ENCODE data around the gene NFE2.
A peak's percentile ranks its signal among the peaks of the same experiment; 100 is the strongest.

The NFE2 gene

DNA sequence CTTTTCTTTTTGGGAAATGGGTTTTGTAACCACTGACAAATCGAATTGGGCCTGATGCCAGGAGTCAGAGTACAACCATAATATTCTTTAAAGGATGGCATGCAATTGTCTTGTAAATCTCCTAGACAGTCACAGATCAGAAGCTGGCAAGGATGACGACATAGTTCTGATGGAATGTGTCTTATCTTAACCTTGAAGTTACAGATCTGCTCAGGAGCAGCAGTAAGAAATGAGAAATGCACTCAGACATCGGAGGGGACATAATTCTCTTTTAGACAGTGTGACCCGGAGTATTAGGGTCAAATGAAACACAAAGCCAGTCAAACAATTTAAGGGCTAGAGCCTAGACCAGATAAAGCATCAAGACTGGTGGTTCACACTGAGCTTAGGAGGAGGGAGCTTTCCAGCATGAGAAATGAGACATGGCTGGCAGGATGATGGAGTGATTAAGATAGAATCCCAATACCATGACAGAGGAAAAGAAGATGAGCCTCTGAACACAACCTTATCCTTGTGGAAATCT is 38.4 kb downstream of the NFE2 start:
- peak; percentile 2; the same call in 1 of the 2 replicates for TF ChIP-seq CEBPB (IDR thresholded peaks at IDR 0.05)
- TF ChIP-seq, protein P1, sequence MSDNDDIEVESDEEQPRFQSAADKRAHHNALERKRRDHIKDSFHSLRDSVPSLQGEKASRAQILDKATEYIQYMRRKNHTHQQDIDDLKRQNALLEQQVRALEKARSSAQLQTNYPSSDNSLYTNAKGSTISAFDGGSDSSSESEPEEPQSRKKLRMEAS (IDR thresholded peaks at IDR 0.05), result no peak

DNA sequence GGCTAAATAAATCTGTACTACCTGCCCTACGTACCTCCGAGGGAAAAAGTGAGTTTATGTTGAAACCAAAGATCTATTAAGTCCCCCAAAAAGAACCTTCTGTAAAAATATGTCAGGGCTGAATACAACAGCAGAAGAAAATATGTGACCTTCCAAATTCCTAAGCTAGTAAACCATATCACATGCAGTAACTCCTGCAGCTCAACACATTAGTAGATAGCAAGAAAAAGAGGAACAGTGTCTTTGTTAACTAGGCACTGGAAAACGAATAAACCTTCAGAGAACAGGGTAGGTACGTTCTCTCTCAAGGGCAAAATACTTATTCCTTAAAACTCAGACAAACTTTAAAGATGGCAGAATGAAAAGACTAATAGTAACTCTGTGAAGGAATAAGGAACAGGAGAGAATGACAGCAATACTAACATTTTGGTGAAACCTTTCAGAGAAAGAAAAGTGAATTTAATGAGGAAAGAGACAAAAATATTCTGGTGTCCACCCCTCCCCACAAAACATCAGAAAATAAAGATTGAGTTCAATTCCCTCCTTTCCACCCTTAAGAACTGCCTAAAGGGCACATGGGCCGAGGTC is 38.9 kb downstream of the NFE2 start:
- TF ChIP-seq YY1 (IDR thresholded peaks at IDR 0.05; ENCODE audit: low read depth), result no peak

DNA sequence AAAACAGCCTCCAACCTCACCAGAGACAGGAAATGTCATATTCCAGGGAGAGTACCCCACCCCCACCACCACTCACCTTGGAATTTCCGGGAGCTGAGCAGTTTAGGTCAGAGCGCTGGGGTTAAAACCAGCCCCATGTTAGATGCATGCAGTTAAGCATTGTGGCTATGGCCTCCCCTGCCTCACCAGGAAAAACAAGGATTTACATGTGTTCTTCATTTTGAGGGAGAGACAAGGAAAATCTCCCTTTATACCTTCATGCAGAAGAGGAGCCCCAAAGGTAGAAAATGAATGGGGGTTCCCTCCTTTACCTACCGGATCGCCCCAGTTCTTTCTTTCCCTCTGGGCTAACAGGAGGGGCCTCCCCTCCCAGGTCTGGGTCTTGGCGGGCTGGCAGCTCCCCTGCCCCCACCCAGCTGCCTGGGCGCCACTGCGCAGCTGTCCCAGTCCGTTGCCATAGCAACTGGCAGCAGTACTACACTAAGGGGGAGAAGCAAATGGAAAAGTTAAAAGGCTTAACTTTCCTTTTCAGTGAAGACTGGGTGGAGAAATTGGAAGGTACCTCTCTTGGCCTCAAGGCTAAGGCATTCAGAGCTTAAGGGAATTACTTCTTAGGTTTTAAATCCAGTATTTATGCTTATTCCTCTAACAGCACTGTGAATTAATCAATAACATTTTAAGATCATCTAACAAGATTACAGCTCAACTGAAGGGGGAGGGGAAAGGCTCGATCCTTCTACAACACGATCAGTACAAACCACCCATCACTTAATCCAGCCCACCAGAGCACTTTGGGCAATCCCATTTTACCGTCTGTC is 41.4 kb downstream of the NFE2 start:
- TF ChIP-seq TAF1 (IDR thresholded peaks at IDR 0.05; ENCODE audit: low read depth) (no peak; the same call in 1 of the 2 replicates), ZBTB7A (IDR thresholded peaks at IDR 0.05; ENCODE audit: low read depth) (no peak), NFIC (IDR thresholded peaks at IDR 0.05) (no peak), RAD21 (IDR thresholded peaks at IDR 0.05; ENCODE audit: low read depth) (no peak), YY1 (IDR thresholded peaks at IDR 0.05; ENCODE audit: low read depth) (peak; percentile 68), EGR1 (IDR thresholded peaks at IDR 0.05) (no peak), CEBPB (IDR thresholded peaks at IDR 0.05) (no peak), TEAD4 (IDR thresholded peaks at IDR 0.05) (peak; percentile 73), TCF12 (IDR thresholded peaks at IDR 0.05; ENCODE audit: low read depth) (0 out of 2 replicates have a peak, but pooled peaks have one; percentile 12), FOXM1 (IDR thresholded peaks at IDR 0.05; ENCODE audit: borderline replicate concordance, low read depth) (no peak; the same call in 1 of the 2 replicates), EP300 (IDR thresholded peaks at IDR 0.05; ENCODE audit: borderline replicate concordance) (no peak)
- TF ChIP-seq, protein P1 (IDR thresholded peaks at IDR 0.05), result peak; percentile 32; the same call in 1 of the 2 replicates
- TF ChIP-seq, protein P2, sequence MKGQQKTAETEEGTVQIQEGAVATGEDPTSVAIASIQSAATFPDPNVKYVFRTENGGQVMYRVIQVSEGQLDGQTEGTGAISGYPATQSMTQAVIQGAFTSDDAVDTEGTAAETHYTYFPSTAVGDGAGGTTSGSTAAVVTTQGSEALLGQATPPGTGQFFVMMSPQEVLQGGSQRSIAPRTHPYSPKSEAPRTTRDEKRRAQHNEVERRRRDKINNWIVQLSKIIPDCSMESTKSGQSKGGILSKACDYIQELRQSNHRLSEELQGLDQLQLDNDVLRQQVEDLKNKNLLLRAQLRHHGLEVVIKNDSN (IDR thresholded peaks at IDR 0.05), result no peak

DNA sequence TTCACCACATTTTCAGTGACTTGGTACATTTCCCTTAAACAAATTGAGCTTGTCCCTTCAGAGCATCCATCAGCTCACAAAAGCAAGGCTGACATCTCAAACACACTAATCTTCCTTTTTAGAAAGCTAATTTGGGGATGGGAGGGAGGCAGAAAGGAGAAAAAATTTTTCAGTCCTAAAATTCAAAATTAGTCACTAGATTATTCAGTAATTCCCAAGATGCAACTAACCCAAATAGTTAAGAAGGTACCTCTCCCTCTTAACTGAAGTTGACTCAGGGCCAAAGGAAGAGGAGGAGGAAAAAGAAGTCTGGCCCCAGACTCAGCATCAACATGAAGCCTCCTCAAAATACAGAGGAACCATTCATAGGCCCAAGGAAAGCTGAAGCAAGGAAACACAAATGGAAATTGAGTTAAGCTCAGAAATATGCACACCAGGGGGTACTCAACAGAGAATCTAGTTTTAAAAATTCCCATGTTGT is 42.6 kb downstream of the NFE2 start:
- no peak for TF ChIP-seq TAF1 (IDR thresholded peaks at IDR 0.05; ENCODE audit: low read depth)
- no peak for TF ChIP-seq ZBTB7A (IDR thresholded peaks at IDR 0.05; ENCODE audit: low read depth)

DNA sequence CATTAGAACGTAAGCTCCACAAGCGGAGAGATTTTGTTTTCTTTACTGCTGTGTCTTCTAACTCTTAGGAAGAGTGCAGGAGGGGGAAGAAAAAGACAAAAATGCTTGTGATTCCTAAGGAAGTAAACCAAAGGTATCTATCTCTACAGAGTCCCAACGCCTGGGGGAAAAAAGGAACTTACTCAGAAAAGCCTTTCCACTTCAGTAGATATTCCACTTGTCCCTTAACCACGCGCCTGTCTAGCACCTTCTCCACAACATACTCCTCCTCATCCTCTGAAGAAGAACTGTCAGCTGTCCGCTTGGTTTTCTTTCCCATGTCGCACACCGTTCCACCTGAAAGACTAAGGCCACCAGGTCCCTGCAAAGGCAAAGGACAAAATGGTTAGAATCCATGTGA is 43.5 kb downstream of the NFE2 start:
- TF ChIP-seq TCF12 (IDR thresholded peaks at IDR 0.05; ENCODE audit: low read depth) (no peak), TEAD4 (IDR thresholded peaks at IDR 0.05) (no peak), YY1 (IDR thresholded peaks at IDR 0.05; ENCODE audit: low read depth) (no peak), NFIC (IDR thresholded peaks at IDR 0.05) (no peak), RAD21 (IDR thresholded peaks at IDR 0.05; ENCODE audit: low read depth) (no peak), EP300 (IDR thresholded peaks at IDR 0.05; ENCODE audit: borderline replicate concordance) (no peak), ZBTB7A (IDR thresholded peaks at IDR 0.05; ENCODE audit: low read depth) (no peak), TAF1 (IDR thresholded peaks at IDR 0.05; ENCODE audit: low read depth) (no peak)
- TF ChIP-seq, protein P1 (IDR thresholded peaks at IDR 0.05), result no peak
- TF ChIP-seq, protein P2 (IDR thresholded peaks at IDR 0.05), result no peak
- TF ChIP-seq, protein P3, sequence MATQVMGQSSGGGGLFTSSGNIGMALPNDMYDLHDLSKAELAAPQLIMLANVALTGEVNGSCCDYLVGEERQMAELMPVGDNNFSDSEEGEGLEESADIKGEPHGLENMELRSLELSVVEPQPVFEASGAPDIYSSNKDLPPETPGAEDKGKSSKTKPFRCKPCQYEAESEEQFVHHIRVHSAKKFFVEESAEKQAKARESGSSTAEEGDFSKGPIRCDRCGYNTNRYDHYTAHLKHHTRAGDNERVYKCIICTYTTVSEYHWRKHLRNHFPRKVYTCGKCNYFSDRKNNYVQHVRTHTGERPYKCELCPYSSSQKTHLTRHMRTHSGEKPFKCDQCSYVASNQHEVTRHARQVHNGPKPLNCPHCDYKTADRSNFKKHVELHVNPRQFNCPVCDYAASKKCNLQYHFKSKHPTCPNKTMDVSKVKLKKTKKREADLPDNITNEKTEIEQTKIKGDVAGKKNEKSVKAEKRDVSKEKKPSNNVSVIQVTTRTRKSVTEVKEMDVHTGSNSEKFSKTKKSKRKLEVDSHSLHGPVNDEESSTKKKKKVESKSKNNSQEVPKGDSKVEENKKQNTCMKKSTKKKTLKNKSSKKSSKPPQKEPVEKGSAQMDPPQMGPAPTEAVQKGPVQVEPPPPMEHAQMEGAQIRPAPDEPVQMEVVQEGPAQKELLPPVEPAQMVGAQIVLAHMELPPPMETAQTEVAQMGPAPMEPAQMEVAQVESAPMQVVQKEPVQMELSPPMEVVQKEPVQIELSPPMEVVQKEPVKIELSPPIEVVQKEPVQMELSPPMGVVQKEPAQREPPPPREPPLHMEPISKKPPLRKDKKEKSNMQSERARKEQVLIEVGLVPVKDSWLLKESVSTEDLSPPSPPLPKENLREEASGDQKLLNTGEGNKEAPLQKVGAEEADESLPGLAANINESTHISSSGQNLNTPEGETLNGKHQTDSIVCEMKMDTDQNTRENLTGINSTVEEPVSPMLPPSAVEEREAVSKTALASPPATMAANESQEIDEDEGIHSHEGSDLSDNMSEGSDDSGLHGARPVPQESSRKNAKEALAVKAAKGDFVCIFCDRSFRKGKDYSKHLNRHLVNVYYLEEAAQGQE (IDR thresholded peaks at IDR 0.05; ENCODE audit: low read depth), result no peak

DNA sequence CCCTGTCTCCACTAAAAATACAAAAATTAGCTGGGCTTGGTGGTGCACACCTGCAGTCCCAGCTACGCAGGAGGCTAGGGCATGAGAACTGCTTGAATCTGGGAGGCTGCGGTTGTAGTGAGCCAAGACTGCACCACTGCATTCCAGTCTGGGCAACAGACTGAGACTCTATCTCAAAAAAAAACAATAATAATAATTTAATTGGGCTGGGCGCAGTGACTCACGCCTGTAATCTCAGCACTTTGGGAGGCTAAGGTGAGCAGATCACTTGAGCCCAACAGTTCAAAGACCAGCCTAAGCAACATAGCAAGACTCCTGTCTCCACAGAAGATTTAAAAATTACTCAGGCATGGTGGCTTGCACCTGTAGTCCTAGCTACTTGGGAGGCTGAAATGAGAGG is 47.6 kb downstream of the NFE2 start:
- no peak for TF ChIP-seq YY1 (IDR thresholded peaks at IDR 0.05; ENCODE audit: low read depth)
- TF ChIP-seq, protein P2 (IDR thresholded peaks at IDR 0.05), result no peak
- no peak for TF ChIP-seq FOXM1 (IDR thresholded peaks at IDR 0.05; ENCODE audit: borderline replicate concordance, low read depth)
- TF ChIP-seq EGR1 (IDR thresholded peaks at IDR 0.05), result no peak
- no peak for TF ChIP-seq TEAD4 (IDR thresholded peaks at IDR 0.05)
- TF ChIP-seq CREB1 (IDR thresholded peaks at IDR 0.05; ENCODE audit: low read depth), result no peak
- no peak for TF ChIP-seq TCF12 (IDR thresholded peaks at IDR 0.05; ENCODE audit: low read depth)
- no peak for TF ChIP-seq RAD21 (IDR thresholded peaks at IDR 0.05; ENCODE audit: low read depth)
- TF ChIP-seq, protein P3 (IDR thresholded peaks at IDR 0.05; ENCODE audit: low read depth), result no peak
- no peak for TF ChIP-seq CEBPB (IDR thresholded peaks at IDR 0.05)
- no peak for TF ChIP-seq NFIC (IDR thresholded peaks at IDR 0.05)
